K562 (cell line): ENCODE data around the gene PPARD. TPM values are rescaled to one million over a fixed set of nuclear protein-coding genes. Genes with fewer than 3 reads are reported as not detected.
A peak's percentile ranks its signal among the peaks of the same experiment; 100 is the strongest.

ENCODE experiments used
- BHLHE40 ChIP-seq: IDR thresholded peaks from 2 replicates; pipeline ENCODE4 v1.6.1; 2011; ENCODE audit warnings: low read length, improper control_type of control experiment
- CHD2 ChIP-seq: IDR thresholded peaks from 2 replicates; pipeline ENCODE4 v1.6.1; 2011; ENCODE audit warnings: low read depth, low read length
- CXXC5 ChIP-seq: fragments of 250-450 bp; sonication (Bioruptor Pico); IDR thresholded peaks from 2 replicates; pipeline ENCODE4 v1.8.0; 2022; ENCODE audit warnings: inconsistent platforms, mild to moderate bottlenecking, moderate library complexity
- DIDO1 ChIP-seq: fragments of 450-650 bp; IDR thresholded peaks from 2 replicates; pipeline ENCODE4 v1.6.1; 2016; ENCODE audit warnings: low read depth, missing biosample characterization, missing genetic modification characterization
- EGR1 ChIP-seq: fragments of 450-650 bp; conservative IDR thresholded peaks from 2 replicates; pipeline ENCODE4 v1.6.1; 2017; ENCODE audit warnings: mild to moderate bottlenecking
- EP300 ChIP-seq: IDR thresholded peaks from 2 replicates; pipeline ENCODE4 v1.6.1; 2012; ENCODE audit warnings: low read length, improper control_type of control experiment
- ERF ChIP-seq: fragments of 450-650 bp; formaldehyde crosslinking; IDR thresholded peaks from 2 replicates; pipeline ENCODE4 v1.4.0; 2020; ENCODE audit warnings: mild to moderate bottlenecking, mixed read lengths
- ESRRB ChIP-seq: fragments of 250-450 bp; sonication (Bioruptor Pico); IDR thresholded peaks from 2 replicates; pipeline ENCODE4 v1.5.0; 2020; ENCODE audit warnings: mild to moderate bottlenecking, moderate library complexity, borderline replicate concordance
- HDAC8 ChIP-seq: fragments of 450-650 bp; IDR thresholded peaks from 2 replicates; pipeline ENCODE4 v1.6.1; 2016; ENCODE audit warnings: mild to moderate bottlenecking, missing genetic modification characterization, moderate library complexity, missing compliant biosample characterization
- RFX5 ChIP-seq: IDR thresholded peaks from 2 replicates; pipeline ENCODE4 v1.6.1; 2011; ENCODE audit warnings: low read depth, mild to moderate bottlenecking, improper control_type of control experiment, low read length
- SETDB1 ChIP-seq: IDR thresholded peaks from one replicate; pipeline ENCODE4 v1.6.1; 2012; ENCODE audit warnings: low read length, control low read depth, inconsistent platforms
- SMARCE1 ChIP-seq: fragments of 450-650 bp; IDR thresholded peaks from 2 replicates; pipeline ENCODE4 v1.7.1; 2016; ENCODE audit warnings: mild to moderate bottlenecking
- U2AF2 ChIP-seq: fragments of 200-400 bp; formaldehyde crosslinking; optimal IDR thresholded peaks from 2 replicates; pipeline ENCODE3; 2017; ENCODE audit warnings: low read depth, mild to moderate bottlenecking, low read length
- ZNF57 ChIP-seq: fragments of 450-650 bp; formaldehyde crosslinking; IDR thresholded peaks from 2 replicates; pipeline ENCODE4 v1.4.0; 2020; ENCODE audit warnings: mild to moderate bottlenecking, moderate library complexity
- polyA plus RNA-seq, 8 experiments: library from polyadenylated mRNA; depleted of rRNA in 4 of 8; stranded (reverse) in 5 of 8; unstranded in 3 of 8; fragments of >200 nt; fragmentation: Nextera tagmentation in 2 of 8; fragmentation: Illumina TruSeq in 1 of 8; extraction: Ambion mirVana in 2 of 8; extraction: Trizol in 1 of 8; gene quantifications; 2 replicates each; pipeline versions ENCODE4 v1.2.1 to v1.2.3, GENCODE V29; 2011 to 2014; ENCODE audit warnings: inconsistent platforms in 1 of 8, missing spikeins in 1 of 8
- total RNA-seq, 7 experiments: library from RNA; depleted of rRNA in 6 of 7; stranded (reverse); fragments of >200 nt in 6 of 7; fragmentation: Illumina TruSeq in 2 of 7; extraction: Trizol in 2 of 7; gene quantifications; 2 replicates each; pipeline versions ENCODE4 v1.2.1 to v1.2.3, GENCODE V29; 2011 to 2021; ENCODE audit warnings: low replicate concordance in 1 of 7
- TF ChIP-seq, protein P1 (sequence below): fragments of 450-650 bp; IDR thresholded peaks from 2 replicates; pipeline ENCODE4 v1.6.1; 2016; ENCODE audit warnings: low read depth
- TF ChIP-seq, protein P2 (sequence below): fragments of 450-650 bp; IDR thresholded peaks from 2 replicates; pipeline ENCODE4 v1.7.1; 2018; ENCODE audit warnings: mild to moderate bottlenecking, low read depth; ENCODE audit not compliant: partially characterized antibody
- TF ChIP-seq, protein P3 (sequence below): fragments of 450-650 bp; IDR thresholded peaks from one replicate; pipeline ENCODE4 v1.6.1; 2018; ENCODE audit warnings: mild to moderate bottlenecking, moderate library complexity; ENCODE audit not compliant: partially characterized antibody

The PPARD gene
- total and polyA plus RNA-seq, 9 of the 15 experiments (the other 6 are each of a cell fraction or from before 2014, with no cell fraction given), result 0.14 to 13.2 (median 3.8) TPM

DNA sequence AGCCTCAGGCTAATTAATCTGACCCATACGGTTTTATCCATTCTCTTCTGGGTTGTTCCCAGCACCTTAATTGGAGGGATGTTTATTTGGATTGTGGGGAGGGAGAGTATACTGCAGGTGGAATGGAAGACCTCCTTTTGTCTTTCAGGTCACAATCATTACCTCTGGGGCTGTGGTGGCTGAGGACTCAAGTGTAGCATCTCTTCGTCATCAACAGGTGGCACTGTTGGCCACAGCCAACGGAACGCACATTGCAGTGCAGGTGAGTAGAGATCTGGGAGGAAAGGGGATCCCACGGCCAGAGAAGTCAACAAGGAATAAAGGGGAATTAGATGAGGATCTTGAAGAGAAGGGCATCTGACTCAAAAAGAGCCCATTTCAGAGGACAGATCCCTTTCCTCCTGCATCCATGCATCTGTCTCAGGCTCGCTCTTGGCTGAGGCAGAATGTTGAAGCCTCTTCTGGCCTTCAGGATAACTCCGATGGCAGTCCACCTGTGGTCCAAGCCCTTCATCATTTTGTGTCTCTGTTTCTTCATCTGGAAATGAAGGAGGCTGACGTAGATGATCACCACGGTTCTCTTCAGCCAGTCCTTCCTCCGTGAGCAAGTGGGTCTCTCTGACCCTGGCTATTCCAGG lies 47.9 kb upstream of the PPARD start (continued):
- TF ChIP-seq, protein P1, sequence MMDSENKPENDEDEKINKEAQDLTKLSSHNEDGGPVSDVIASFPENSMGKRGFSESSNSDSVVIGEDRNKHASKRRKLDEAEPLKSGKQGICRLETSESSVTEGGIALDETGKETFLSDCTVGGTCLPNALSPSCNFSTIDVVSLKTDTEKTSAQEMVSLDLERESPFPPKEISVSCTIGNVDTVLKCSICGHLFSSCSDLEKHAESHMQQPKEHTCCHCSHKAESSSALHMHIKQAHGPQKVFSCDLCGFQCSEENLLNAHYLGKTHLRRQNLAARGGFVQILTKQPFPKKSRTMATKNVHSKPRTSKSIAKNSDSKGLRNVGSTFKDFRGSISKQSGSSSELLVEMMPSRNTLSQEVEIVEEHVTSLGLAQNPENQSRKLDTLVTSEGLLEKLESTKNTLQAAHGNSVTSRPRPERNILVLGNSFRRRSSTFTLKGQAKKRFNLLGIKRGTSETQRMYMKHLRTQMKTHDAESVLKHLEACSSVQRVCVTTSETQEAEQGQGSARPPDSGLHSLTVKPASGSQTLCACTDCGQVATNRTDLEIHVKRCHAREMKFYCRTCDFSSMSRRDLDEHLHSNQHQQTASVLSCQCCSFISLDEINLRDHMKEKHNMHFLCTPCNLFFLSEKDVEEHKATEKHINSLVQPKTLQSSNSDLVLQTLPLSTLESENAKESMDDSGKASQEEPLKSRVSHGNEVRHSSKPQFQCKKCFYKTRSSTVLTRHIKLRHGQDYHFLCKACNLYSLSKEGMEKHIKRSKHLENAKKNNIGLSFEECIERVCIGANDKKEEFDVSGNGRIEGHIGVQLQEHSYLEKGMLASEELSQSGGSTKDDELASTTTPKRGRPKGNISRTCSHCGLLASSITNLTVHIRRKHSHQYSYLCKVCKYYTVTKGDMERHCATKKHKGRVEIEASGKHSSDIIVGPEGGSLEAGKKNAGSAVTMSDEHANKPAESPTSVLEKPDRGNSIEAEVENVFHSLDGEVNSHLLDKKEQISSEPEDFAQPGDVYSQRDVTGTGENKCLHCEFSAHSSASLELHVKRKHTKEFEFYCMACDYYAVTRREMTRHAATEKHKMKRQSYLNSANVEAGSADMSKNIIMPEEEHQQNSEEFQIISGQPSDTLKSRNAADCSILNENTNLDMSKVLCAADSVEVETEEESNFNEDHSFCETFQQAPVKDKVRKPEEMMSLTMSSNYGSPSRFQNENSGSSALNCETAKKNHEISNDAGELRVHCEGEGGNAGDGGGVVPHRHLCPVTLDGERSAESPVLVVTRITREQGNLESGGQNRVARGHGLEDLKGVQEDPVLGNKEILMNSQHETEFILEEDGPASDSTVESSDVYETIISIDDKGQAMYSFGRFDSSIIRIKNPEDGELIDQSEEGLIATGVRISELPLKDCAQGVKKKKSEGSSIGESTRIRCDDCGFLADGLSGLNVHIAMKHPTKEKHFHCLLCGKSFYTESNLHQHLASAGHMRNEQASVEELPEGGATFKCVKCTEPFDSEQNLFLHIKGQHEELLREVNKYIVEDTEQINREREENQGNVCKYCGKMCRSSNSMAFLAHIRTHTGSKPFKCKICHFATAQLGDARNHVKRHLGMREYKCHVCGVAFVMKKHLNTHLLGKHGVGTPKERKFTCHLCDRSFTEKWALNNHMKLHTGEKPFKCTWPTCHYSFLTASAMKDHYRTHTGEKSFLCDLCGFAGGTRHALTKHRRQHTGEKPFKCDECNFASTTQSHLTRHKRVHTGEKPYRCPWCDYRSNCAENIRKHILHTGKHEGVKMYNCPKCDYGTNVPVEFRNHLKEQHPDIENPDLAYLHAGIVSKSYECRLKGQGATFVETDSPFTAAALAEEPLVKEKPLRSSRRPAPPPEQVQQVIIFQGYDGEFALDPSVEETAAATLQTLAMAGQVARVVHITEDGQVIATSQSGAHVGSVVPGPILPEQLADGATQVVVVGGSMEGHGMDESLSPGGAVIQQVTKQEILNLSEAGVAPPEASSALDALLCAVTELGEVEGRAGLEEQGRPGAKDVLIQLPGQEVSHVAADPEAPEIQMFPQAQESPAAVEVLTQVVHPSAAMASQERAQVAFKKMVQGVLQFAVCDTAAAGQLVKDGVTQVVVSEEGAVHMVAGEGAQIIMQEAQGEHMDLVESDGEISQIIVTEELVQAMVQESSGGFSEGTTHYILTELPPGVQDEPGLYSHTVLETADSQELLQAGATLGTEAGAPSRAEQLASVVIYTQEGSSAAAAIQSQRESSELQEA, result no peak
- TF ChIP-seq DIDO1, result no peak
- TF ChIP-seq CHD2, result no peak
- no peak for TF ChIP-seq EP300
- no peak for TF ChIP-seq RFX5
- TF ChIP-seq HDAC8 (tag), result no peak
- TF ChIP-seq, protein P2, sequence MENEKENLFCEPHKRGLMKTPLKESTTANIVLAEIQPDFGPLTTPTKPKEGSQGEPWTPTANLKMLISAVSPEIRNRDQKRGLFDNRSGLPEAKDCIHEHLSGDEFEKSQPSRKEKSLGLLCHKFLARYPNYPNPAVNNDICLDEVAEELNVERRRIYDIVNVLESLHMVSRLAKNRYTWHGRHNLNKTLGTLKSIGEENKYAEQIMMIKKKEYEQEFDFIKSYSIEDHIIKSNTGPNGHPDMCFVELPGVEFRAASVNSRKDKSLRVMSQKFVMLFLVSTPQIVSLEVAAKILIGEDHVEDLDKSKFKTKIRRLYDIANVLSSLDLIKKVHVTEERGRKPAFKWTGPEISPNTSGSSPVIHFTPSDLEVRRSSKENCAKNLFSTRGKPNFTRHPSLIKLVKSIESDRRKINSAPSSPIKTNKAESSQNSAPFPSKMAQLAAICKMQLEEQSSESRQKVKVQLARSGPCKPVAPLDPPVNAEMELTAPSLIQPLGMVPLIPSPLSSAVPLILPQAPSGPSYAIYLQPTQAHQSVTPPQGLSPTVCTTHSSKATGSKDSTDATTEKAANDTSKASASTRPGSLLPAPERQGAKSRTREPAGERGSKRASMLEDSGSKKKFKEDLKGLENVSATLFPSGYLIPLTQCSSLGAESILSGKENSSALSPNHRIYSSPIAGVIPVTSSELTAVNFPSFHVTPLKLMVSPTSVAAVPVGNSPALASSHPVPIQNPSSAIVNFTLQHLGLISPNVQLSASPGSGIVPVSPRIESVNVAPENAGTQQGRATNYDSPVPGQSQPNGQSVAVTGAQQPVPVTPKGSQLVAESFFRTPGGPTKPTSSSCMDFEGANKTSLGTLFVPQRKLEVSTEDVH, result peak; percentile 38
- no peak for TF ChIP-seq SETDB1
- TF ChIP-seq ERF (CRISPR knock-in tag), result no peak
- TF ChIP-seq ZNF57 (CRISPR knock-in tag), result no peak
- TF ChIP-seq CXXC5 (CRISPR knock-in tag), result no peak
- TF ChIP-seq ESRRB (CRISPR knock-in tag), result no peak
- no peak for TF ChIP-seq SMARCE1
- TF ChIP-seq, protein P3, sequence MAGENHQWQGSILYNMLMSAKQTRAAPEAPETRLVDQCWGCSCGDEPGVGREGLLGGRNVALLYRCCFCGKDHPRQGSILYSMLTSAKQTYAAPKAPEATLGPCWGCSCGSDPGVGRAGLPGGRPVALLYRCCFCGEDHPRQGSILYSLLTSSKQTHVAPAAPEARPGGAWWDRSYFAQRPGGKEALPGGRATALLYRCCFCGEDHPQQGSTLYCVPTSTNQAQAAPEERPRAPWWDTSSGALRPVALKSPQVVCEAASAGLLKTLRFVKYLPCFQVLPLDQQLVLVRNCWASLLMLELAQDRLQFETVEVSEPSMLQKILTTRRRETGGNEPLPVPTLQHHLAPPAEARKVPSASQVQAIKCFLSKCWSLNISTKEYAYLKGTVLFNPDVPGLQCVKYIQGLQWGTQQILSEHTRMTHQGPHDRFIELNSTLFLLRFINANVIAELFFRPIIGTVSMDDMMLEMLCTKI, result no peak
- peak; percentile 25; the same call in 1 of the 2 replicates for TF ChIP-seq BHLHE40
- TF ChIP-seq U2AF2, result no peak
- TF ChIP-seq EGR1, result no peak
